Ovary (tissue), 9 donors: ENCODE results near the gene CACNG4. TPM values are rescaled to one million over a fixed set of nuclear protein-coding genes. Genes with fewer than 3 reads are reported as not detected.

Experiments
- DNase-seq, 5 donors: peaks; one replicate each; pipeline ENCODE4 v3.0.0-alpha.2; 2019 to 2020
- H3K27ac ChIP-seq, 2 donors: fragments of 200-600 bp; one replicate each; pipeline versions ENCODE4 v1.5.1 to v1.8.0; 2019 to 2022
- H3K27me3 ChIP-seq: fragments of 200-600 bp; one replicate; pipeline ENCODE4 v1.8.0; 2022
- H3K36me3 ChIP-seq: fragments of 200-600 bp; sonication (generic); one replicate; pipeline ENCODE4 v1.5.1; 2019
- H3K4me1 ChIP-seq: one replicate; pipeline ENCODE4 v1.8.1; 2013; ENCODE audit warnings: mild to moderate bottlenecking, moderate library complexity; ENCODE audit not compliant: insufficient read depth
- H3K4me3 ChIP-seq: fragments of 200-600 bp; sonication (generic); one replicate; pipeline ENCODE4 v1.5.1; 2017
- H3K9me3 ChIP-seq, 2 donors: fragments of 200-600 bp in 1 of 2; sonication (generic) in 1 of 2; one replicate each; pipeline versions ENCODE4 v1.5.1 to v1.8.1; 2013 to 2019; ENCODE audit warnings: mild to moderate bottlenecking in 1 of 2, moderate library complexity in 1 of 2
- CTCF ChIP-seq, 3 donors: fragments of 450-650 bp in 2 of 3; fragments of 200-600 bp in 1 of 3; IDR thresholded peaks; one replicate each; pipeline versions ENCODE4 v1.5.1 to v1.8.0; 2016 to 2022; ENCODE audit warnings: antibody characterized with exemption in 3 of 3, mild to moderate bottlenecking in 1 of 3
- EP300 ChIP-seq: sonication (generic); formaldehyde crosslinking; IDR thresholded peaks from one replicate; pipeline ENCODE4 v1.6.1; 2017; ENCODE audit warnings: antibody characterized with exemption
- POLR2A ChIP-seq: fragments of 450-650 bp; IDR thresholded peaks from one replicate; pipeline ENCODE4 v1.6.1; 2017; ENCODE audit warnings: antibody characterized with exemption, mild to moderate bottlenecking, moderate library complexity
- WGBS, 3 donors: extraction: QIAGEN DNeasy Blood & Tissue Kit in 1 of 3; methylation state at CpG; one replicate each; pipeline versions ENCODE4 v1.1.5 to v1.1.7; 2013 to 2017; 5-methylcytosine and 5-hydroxymethylcytosine counted together
- intact Hi-C, 4 donors: fragments of 100-400 bp; cut with DNase I; formaldehyde crosslinking; loops; one replicate each; pipeline versions ENCODE4 v1.11.0 to v1.15.1; 2022 to 2023
- polyA plus RNA-seq, 2 donors: library from polyadenylated mRNA; stranded (reverse); fragments of 200-250 nt in 1 of 2; fragments of 350-450 nt in 1 of 2; fragmentation: Illumina TruSeq in 1 of 2; extraction: RNeasy Lipid Tissue Mini Kit (QIAGEN cat#74804) in 1 of 2; gene quantifications; one replicate each; pipeline ENCODE4 v1.2.3, GENCODE V29; 2013 to 2014
- total RNA-seq, 7 donors: library from RNA; depleted of rRNA in 2 of 7; stranded (reverse); fragments of >200 nt in 2 of 7; fragmentation: NEBNext Ultra II Directional in 3 of 7; extraction: Animal tissue kit (Norgen Biotek cat#: 25700) in 3 of 7; gene quantifications; one replicate each; pipeline versions ENCODE4 v1.1.0 to v1.2.4, GENCODE V29; 2016 to 2023
- donor health status: DM: no; HTN: no; CAD: no; lungs with moderate emphysema.
- donor health status: DM: no; HTN: no; CAD: no.
- donor health status: Bipolar disorder and iron deficiency.
- donor health status: DM: yes; HTN: yes; CAD: no.
- donor health status: DM: no; HTN: no; CAD: no.
- donor health status: DM: yes; HTN: yes; CAD: no.

Gene CACNG4
- total and polyA plus RNA-seq, 9 donors = 0.02 to 4.9 (median 0.22) TPM; not detected in 2

GRCh38 chr17:66989076-66989475 is 24.6 kb downstream of the CACNG4 start:
- no peak for TF ChIP-seq POLR2A
- no peak for TF ChIP-seq EP300
- TF ChIP-seq CTCF (IDR thresholded peaks at IDR 0.05) = no peak
- Histone ChIP-seq H3K27ac (no peak overlapping the region), H3K27me3 (no peaks in the 10 kb centered on the region), H3K36me3 (no peaks in the 10 kb centered on the region), H3K4me3 (no peak overlapping the region), H3K9me3 (no peaks in the 10 kb centered on the region), H3K4me1 (no peaks in the 10 kb centered on the region)
- 64 to 75% (median 68%) methylated on average over 4 of the region's 4 CpGs for WGBS, 3 donors
- intact Hi-C loops = no loop called here
- DNase-seq = no peak

GRCh38 chr17:66989579-66989978 is 25.1 kb downstream of the CACNG4 start:
- Histone ChIP-seq H3K27me3 (no peaks in the 10 kb centered on the region), H3K27ac (no peak overlapping the region), H3K4me1 (no peaks in the 10 kb centered on the region), H3K4me3 (no peak overlapping the region), H3K36me3 (no peaks in the 10 kb centered on the region), H3K9me3 (no peaks in the 10 kb centered on the region)
- no peak for DNase-seq
- WGBS, 3 donors = 88 to 89% (median 88%) methylated on average over 8 of the region's 8 CpGs
- intact Hi-C loops = no loop called here
- TF ChIP-seq EP300 = no peak
- no peak for TF ChIP-seq POLR2A
- TF ChIP-seq CTCF (IDR thresholded peaks at IDR 0.05) = no peak

- WGBS, 3 donors = 84 to 88% (median 87%) methylated on average over 6 of the region's 6 CpGs
These were observed 25.5 kb downstream of the CACNG4 start for GRCh38 chr17:66990047-66990446.

GRCh38 chr17:66992911-66993442 is 28.5 kb downstream of the CACNG4 start:
- Histone ChIP-seq H3K27ac (no peak overlapping the region), H3K27me3 (no peaks in the 10 kb centered on the region), H3K36me3 (no peaks in the 10 kb centered on the region), H3K9me3 (no peaks in the 10 kb centered on the region), H3K4me1 (no peaks in the 10 kb centered on the region), H3K4me3 (no peak overlapping the region)
- no peak for DNase-seq
- TF ChIP-seq EP300 (no peak), CTCF (IDR thresholded peaks at IDR 0.05) (no peak), POLR2A (no peak)
- WGBS, 3 donors = 92 to 95% (median 95%) methylated on average over 10 to 12 of the region's 12 CpGs
- intact Hi-C loops = no loop called here

More at GRCh38 chr17:66990047-66990446, 25.5 kb downstream of the CACNG4 start:
- Histone ChIP-seq H3K27ac (no peak overlapping the region), H3K4me1 (no peaks in the 10 kb centered on the region), H3K36me3 (no peaks in the 10 kb centered on the region), H3K27me3 (no peaks in the 10 kb centered on the region), H3K9me3 (no peaks in the 10 kb centered on the region), H3K4me3 (no peak overlapping the region)
- intact Hi-C loops = no loop called here
- TF ChIP-seq EP300 (no peak), CTCF (IDR thresholded peaks at IDR 0.05) (no peak), POLR2A (no peak)
- DNase-seq = no peak
